Heart right ventricle (tissue), 16 donors: ENCODE data around the gene MALAT1. TPM values are rescaled to one million over a fixed set of nuclear protein-coding genes. Genes with fewer than 3 reads are reported as not detected.

Experiments used
- ATAC-seq, 8 donors: fragments of 200-7000 bp; cut with Tn5 transposase; one replicate each; pipeline ENCODE4 v1.9.1; 2020; ENCODE audit warnings: mild to moderate bottlenecking in 8 of 8, moderate library complexity in 8 of 8, moderate number of reproducible peaks in 1 of 8
- DNase-seq, 2 donors: peaks; one replicate each; pipeline ENCODE4 v3.0.0-alpha.2; 2020
- H3K27ac ChIP-seq, 10 donors: fragments of 200-600 bp; sonication (generic) in 2 of 10; one replicate each; pipeline versions ENCODE4 v1.5.0 to v1.8.0; 2020 to 2022; ENCODE audit warnings: mild to moderate bottlenecking in 3 of 10
- H3K27me3 ChIP-seq, 7 donors: fragments of 200-600 bp; one replicate each; pipeline ENCODE4 v1.8.0; 2021 to 2022; ENCODE audit warnings: mild to moderate bottlenecking in 2 of 7
- H3K36me3 ChIP-seq, 9 donors: fragments of 200-600 bp; sonication (generic) in 1 of 9; one replicate each; pipeline versions ENCODE4 v1.5.0 to v1.8.0; 2020 to 2022; ENCODE audit warnings: mild to moderate bottlenecking in 2 of 9
- H3K4me1 ChIP-seq, 9 donors: fragments of 200-600 bp; sonication (generic) in 1 of 9; one replicate each; pipeline versions ENCODE4 v1.5.0 to v1.8.0; 2020 to 2022; ENCODE audit warnings: mild to moderate bottlenecking in 4 of 9
- H3K4me3 ChIP-seq, 10 donors: fragments of 200-600 bp; sonication (generic) in 2 of 10; one replicate each; pipeline versions ENCODE4 v1.5.0 to v1.8.0; 2020 to 2022; ENCODE audit warnings: mild to moderate bottlenecking in 7 of 10, moderate library complexity in 2 of 10
- H3K9me3 ChIP-seq, 11 donors: fragments of 200-600 bp in 10 of 11; sonication (generic) in 2 of 11; one replicate each; pipeline versions ENCODE4 v1.5.0 to v1.8.0; 2013 to 2022; ENCODE audit warnings: mild to moderate bottlenecking in 2 of 11, control low read depth in 1 of 11, moderate library complexity in 1 of 11
- CTCF ChIP-seq, 9 donors: fragments of 200-600 bp; sonication (generic) in 2 of 9; IDR thresholded peaks; one replicate each; pipeline versions ENCODE4 v1.5.0 to v1.8.0; 2021 to 2022; ENCODE audit warnings: antibody characterized with exemption in 9 of 9, mild to moderate bottlenecking in 5 of 9, moderate library complexity in 1 of 9
- WGBS, 2 donors: extraction: QIAGEN DNeasy Blood & Tissue Kit; methylation state at CpG; one replicate each; pipeline ENCODE4 v1.1.7; 2013; ENCODE audit warnings: inconsistent platforms in 1 of 2; 5-methylcytosine and 5-hydroxymethylcytosine counted together
- intact Hi-C, 10 donors: fragments of 100-400 bp; cut with DNase I; formaldehyde crosslinking; loops; one replicate each; pipeline versions ENCODE4 v1.11.1 to v1.14.2; 2022
- polyA plus RNA-seq, 2 donors: library from polyadenylated mRNA; stranded (reverse); fragments of 200-250 nt; gene quantifications; one replicate each; pipeline ENCODE4 v1.2.3, GENCODE V29; 2013
- total RNA-seq, 10 donors: library from RNA; stranded (reverse); fragmentation: NEBNext Ultra II Directional in 3 of 10; extraction: Animal tissue kit (Norgen Biotek cat#: 25700) in 3 of 10; gene quantifications; one replicate each; pipeline versions ENCODE4 v1.2.1 to v1.2.4, GENCODE V29; 2021 to 2023
- donor health status: Arrhythmogenic right ventricular cardiomyopathy.
- donor health status: ischemic (EF 13 %, LVEDD 7.1; RV severe dilation, severe dysfunction).
- donor health status: healthy with polysubstance abuse.
- donor health status: DM: no; HTN: yes; CAD: no.
- donor health status: DM: no; HTN: no; CAD: no.
- donor health status: ischemic (EF 25% LVEDD 6.9; RV normal size, moderate dysfunction).
- donor health status: ischemic (EF 25% LVEDD 5.7; RV mildly dilated, moderate dysfunction).
- donor health status: healthy.
- donor health status: DM: yes; HTN: yes; CAD: no.
- donor health status: Ischemic cardiomyopathy.
- donor health status: ischemic (EF 35%, LVEDD 5.7; RV mildly dilated, moderate dysfunction).
- donor health status: nonischemic (EF 11% LVEDD 7.7; RV severe dilation, severe dysfunction).
- donor health status: DM: yes; HTN: yes; CAD: no.
- donor health status: PGD.
- donor health status: ischemic (EF 29% LVEDD 5.4; RV normal size, mild dysfunction).
- donor health status: nonischemic (EF 23%, LVEDD 6.1; RV moderate dilation, normal function).

The MALAT1 gene
- total and polyA plus RNA-seq, 12 donors, result 205 to 8,462 (median 5,956) TPM

DNA sequence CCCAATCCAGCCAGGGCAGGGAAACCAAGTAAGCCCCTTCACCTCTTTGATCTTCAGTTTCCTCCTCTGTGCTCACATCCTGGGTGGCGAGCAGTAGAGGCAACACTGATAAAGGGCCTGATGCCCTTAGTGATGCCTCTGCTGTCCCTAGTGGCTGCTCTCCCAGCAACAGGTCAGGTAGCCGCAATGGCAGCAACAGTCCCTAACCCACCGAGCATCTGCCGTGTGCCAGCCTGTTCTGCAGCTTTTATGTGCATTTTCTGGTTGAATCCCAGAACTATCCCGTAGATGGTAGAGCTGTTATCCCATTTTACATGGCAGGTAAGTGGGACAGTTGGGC, 31.3 kb downstream of the MALAT1 start:
- Histone ChIP-seq H3K27me3 (no peaks in the 10 kb centered on the region), H3K9me3 (no peaks in the 10 kb centered on the region), H3K4me3 (no peak overlapping the region), H3K4me1 (peaks cover 9 to 21% (median 14%) of the 10 kb centered on the region in 9 donors), H3K36me3 (peaks cover 0 to 92% (median 49%) of the 10 kb centered on the region in 9 donors), H3K27ac (no peak overlapping the region)
- peak in 3 of 9 donors; percentile 7 to 15 (median 10) for TF ChIP-seq CTCF (IDR thresholded peaks at IDR 0.05)
- intact Hi-C loops, result loop anchor here in 1 of 10 donors (10.0 kb wide), 1 partner anchor 55 kb away; no protein-coding TSS in a partner anchor
- 81 to 89% methylated on average over 5 of the region's 5 CpGs for WGBS, 2 donors
- DNase-seq (no peak), ATAC-seq (no peak)

- no peak for TF ChIP-seq CTCF (IDR thresholded peaks at IDR 0.05)
- Histone ChIP-seq H3K9me3 (no peaks in the 10 kb centered on the region), H3K4me1 (peaks cover 0 to 5% (median 0%) of the 10 kb centered on the region in 9 donors), H3K27me3 (no peaks in the 10 kb centered on the region), H3K36me3 (peaks cover 0 to 100% (median 43%) of the 10 kb centered on the region in 9 donors), H3K27ac (no peak overlapping the region), H3K4me3 (no peak overlapping the region)
- intact Hi-C loops, result loop anchor here in 1 of 10 donors (10.0 kb wide), 1 partner anchor 52 kb away; no protein-coding TSS in a partner anchor
- 85 to 87% methylated on average over 15 of the region's 15 CpGs for WGBS, 2 donors
- ATAC-seq, result no peak
- DNase-seq, result no peak
Observed at GRCh38 chr11:65532388-65533064, 33.7 kb downstream of the MALAT1 start.

DNA sequence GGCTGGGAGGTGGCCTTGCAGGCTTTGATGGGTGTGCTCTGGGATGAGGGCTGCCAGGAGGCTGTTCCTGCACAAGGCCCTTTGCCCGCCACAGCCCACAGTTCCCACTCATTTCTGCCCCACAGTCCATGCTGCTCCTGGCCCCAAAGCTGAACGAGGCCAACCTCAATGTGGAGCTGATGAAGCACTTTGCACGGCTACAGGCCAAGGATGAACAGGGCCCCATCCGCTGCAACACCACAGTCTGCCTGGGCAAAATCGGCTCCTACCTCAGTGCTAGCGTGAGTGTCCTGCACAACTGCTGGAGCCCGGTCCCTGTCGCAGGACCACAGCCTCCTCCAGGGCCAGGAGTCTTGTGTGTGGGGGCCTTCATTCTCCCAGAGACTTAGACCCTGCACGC, 36.3 kb downstream of the MALAT1 start:
- peaks cover 0 to 92% (median 54%) of the 10 kb centered on the region in 9 donors for H3K36me3 ChIP-seq
- WGBS, 2 donors, result 79 to 85% methylated on average over 9 of the region's 9 CpGs
- no peaks in the 10 kb centered on the region for H3K9me3 ChIP-seq
- no peak for DNase-seq
- H3K4me3 ChIP-seq, result no peak overlapping the region
- no peak for TF ChIP-seq CTCF (IDR thresholded peaks at IDR 0.05)
- peaks cover 0 to 9% (median 8%) of the 10 kb centered on the region in 9 donors for H3K4me1 ChIP-seq
- H3K27ac ChIP-seq, result no peak overlapping the region
- ATAC-seq, result no peak
- intact Hi-C loops, result loop anchor here in 2 of 10 donors (5.0 to 10.0 kb wide), 2 partner anchors 37 to 50 kb away; partner anchors contain the start of genes FAM89B (in 1 of the 2) and ZNRD2 (in 1 of the 2)
- no peaks in the 10 kb centered on the region for H3K27me3 ChIP-seq

DNA sequence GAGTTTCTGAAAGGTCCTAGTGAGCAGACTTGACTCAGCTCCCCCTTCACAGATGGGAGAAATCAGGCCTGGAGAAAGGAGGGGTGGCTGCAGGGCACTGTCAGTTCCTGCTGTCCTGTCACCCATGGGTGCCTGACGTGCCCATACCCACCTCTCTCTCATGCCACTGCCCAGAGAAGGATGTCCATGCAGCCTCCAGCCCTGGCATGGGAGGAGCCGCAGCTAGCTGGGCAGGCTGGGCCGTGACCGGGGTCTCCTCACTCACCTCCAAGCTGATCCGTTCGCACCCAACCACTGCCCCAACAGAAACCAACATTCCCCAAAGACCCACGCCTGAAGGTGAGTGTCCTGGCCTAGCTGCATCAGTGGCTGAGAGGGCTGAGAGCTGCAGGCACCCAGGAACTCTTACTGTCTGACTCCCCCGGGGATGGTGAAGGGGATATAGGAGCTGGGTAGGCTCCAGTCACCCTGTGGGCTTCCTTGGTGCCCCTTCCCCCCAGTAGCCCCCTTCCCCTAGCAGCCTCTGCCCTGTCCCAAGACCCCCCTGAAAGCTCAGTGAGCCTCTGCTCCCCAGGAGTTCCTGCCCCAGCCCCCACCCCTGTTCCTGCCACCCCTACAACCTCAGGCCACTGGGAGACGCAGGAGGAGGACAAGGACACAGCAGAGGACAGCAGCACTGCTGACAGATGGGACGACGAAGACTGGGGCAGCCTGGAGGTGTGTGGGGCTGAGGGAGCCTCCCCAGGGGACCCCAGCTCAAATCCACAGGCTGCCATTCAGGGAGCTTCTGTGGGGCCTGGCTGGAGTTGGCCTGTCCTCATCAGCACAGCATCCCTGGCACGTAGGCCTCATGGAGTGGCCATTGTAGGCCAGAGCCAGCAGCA, 37.8 kb downstream of the MALAT1 start:
- no peak overlapping the region for H3K27ac ChIP-seq
- WGBS, 2 donors, result 77 to 86% methylated on average over 12 of the region's 12 CpGs
- no peak for ATAC-seq

More for the DNA sequence above, 37.8 kb downstream of the MALAT1 start:
- H3K9me3 ChIP-seq, result no peaks in the 10 kb centered on the region
- H3K27me3 ChIP-seq, result no peaks in the 10 kb centered on the region
- intact Hi-C loops, result loop anchor here in 2 of 10 donors (5.0 to 10.0 kb wide), 2 partner anchors 36 to 48 kb away; partner anchors contain the start of genes FAM89B (in 1 of the 2) and ZNRD2 (in 1 of the 2)
- peaks cover 8 to 24% (median 20%) of the 10 kb centered on the region in 9 donors for H3K4me1 ChIP-seq
- H3K36me3 ChIP-seq, result peaks cover 0 to 77% (median 39%) of the 10 kb centered on the region in 9 donors
- H3K4me3 ChIP-seq, result no peak overlapping the region
- DNase-seq, result no peak
- TF ChIP-seq CTCF (IDR thresholded peaks at IDR 0.05), result no peak
